CD4-positive, alpha-beta T cell (primary cell): ENCODE results near the gene NEUROG3. TPM values are rescaled to one million over a fixed set of nuclear protein-coding genes. Genes with fewer than 3 reads are reported as not detected.

Experiments used
- ATAC-seq: fragments of 200-7000 bp; cut with Tn5 transposase; one replicate; pipeline ENCODE4 v1.10.0; 2022; ENCODE audit warnings: mild to moderate bottlenecking; ENCODE audit not compliant: poor library complexity
- CTCF ChIA-PET: fragments of 350-600 bp; sonication (Branson Sonifier 250); formaldehyde crosslinking; loops from one replicate; lab custom pipeline; 2021; ENCODE audit warnings: antibody characterized with exemption, inconsistent platforms; lab: Charles Lee
- POLR2A ChIA-PET: fragments of 350-600 bp; sonication (Branson Sonifier 250); formaldehyde crosslinking; loops from one replicate; lab custom pipeline; 2021; ENCODE audit warnings: antibody characterized with exemption, inconsistent platforms; lab: Charles Lee
- DNase-seq, 14 experiments: peaks; one replicate each; pipeline ENCODE4 v3.0.0-alpha.2; 2013 to 2020; ENCODE audit warnings: mixed read lengths in 2 of 14
- H3K27ac ChIP-seq, 2 donors: one replicate each; pipeline versions ENCODE4 v1.5.1 to v1.7.0; 2013; ENCODE audit warnings: low read length in 2 of 2, low read depth in 1 of 2, mild to moderate bottlenecking in 1 of 2
- H3K27me3 ChIP-seq, 2 experiments: 1 replicate in 1 of 2; 2 replicates in 1 of 2; pipeline versions ENCODE4 v1.6.1 to v1.7.0; 2013; ENCODE audit warnings: low read length in 2 of 2, control low read depth in 1 of 2, mild to moderate bottlenecking in 1 of 2, moderate library complexity in 1 of 2; ENCODE audit not compliant: insufficient read depth in 2 of 2, control insufficient read depth in 1 of 2
- H3K36me3 ChIP-seq: one replicate; pipeline ENCODE4 v1.6.1; 2013; ENCODE audit warnings: low read length, control low read depth; ENCODE audit not compliant: insufficient read depth
- H3K4me1 ChIP-seq: one replicate; pipeline ENCODE4 v1.6.1; 2013; ENCODE audit warnings: low read length, control low read depth; ENCODE audit not compliant: insufficient read depth
- H3K4me3 ChIP-seq: one replicate; pipeline ENCODE4 v1.5.1; 2013; ENCODE audit warnings: mild to moderate bottlenecking, low read length, moderate library complexity
- H3K9me3 ChIP-seq, 2 experiments: 1 replicate in 1 of 2; 2 replicates in 1 of 2; pipeline versions ENCODE4 v1.6.1 to v1.7.0; 2013; ENCODE audit warnings: low read length in 2 of 2, mild to moderate bottlenecking in 2 of 2, control low read depth in 1 of 2, moderate library complexity in 1 of 2; ENCODE audit not compliant: control insufficient read depth in 1 of 2, insufficient read depth in 1 of 2
- H3K27ac Mint-ChIP-seq: one replicate; pipeline ENCODE4 v1.8.0; 2020; ENCODE audit warnings: mixed read lengths
- H3K27me3 Mint-ChIP-seq: one replicate; pipeline ENCODE4 v1.8.0; 2021; ENCODE audit warnings: mixed read lengths
- H3K36me3 Mint-ChIP-seq: one replicate; pipeline ENCODE4 v1.8.0; 2021; ENCODE audit warnings: low read depth, mixed read lengths
- H3K4me1 Mint-ChIP-seq: one replicate; pipeline ENCODE4 v1.8.0; 2021; ENCODE audit warnings: low read depth, mixed read lengths
- H3K4me3 Mint-ChIP-seq: one replicate; pipeline ENCODE4 v1.8.0; 2020; ENCODE audit warnings: mild to moderate bottlenecking, mixed read lengths
- H3K9me3 Mint-ChIP-seq: one replicate; pipeline ENCODE4 v1.8.0; 2020; ENCODE audit warnings: mixed read lengths
- CTCF ChIP-seq: fragments of 200-600 bp; IDR thresholded peaks from one replicate; pipeline ENCODE4 v1.8.0; 2022; ENCODE audit warnings: antibody characterized with exemption, mild to moderate bottlenecking
- intact Hi-C, 2 experiments: fragments of 100-400 bp; cut with DNase I in 1 of 2; cut with micrococcal nuclease in 1 of 2; formaldehyde crosslinking; loops; one replicate each; pipeline versions ENCODE4 v1.15.1 to v1.9.0; 2023 to 2025; cut with DNase I, micrococcal nuclease
- total RNA-seq, 174 experiments: library from RNA in 2 of 174; stranded (reverse) in 2 of 174; gene quantifications; one replicate each; pipeline ENCODE4 v1.2.3 and lab custom pipeline; 2021 to 2026

NEUROG3 gene
- total RNA-seq, 2 experiments from 2014 or later, result not detected

GRCh38 chr10:69568472-69569395, 4.5 kb downstream of the NEUROG3 start:
- H3K4me3 Mint-ChIP-seq, result no peak overlapping the region

GRCh38 chr10:69567920-69568319, 5.3 kb downstream of the NEUROG3 start:
- peaks cover 66 to 77% of the 10 kb centered on the region in 2 experiments for H3K27me3 ChIP-seq
- H3K4me3 ChIP-seq, result no peak overlapping the region
- intact Hi-C loops, result loop anchor here in 1 of 2 experiments (10.0 kb wide), 1 partner anchor 67 kb away; the partner anchor contains the start of gene FAM241B
- CTCF ChIA-PET, result no interaction called here
- Mint-ChIP-seq H3K36me3 (no peaks in the 10 kb centered on the region), H3K4me3 (no peak overlapping the region), H3K27ac (no peak overlapping the region), H3K4me1 (peaks cover 18% of the 10 kb centered on the region), H3K9me3 (peaks cover 4% of the 10 kb centered on the region), H3K27me3 (peaks cover 88% of the 10 kb centered on the region)
- no peak for ATAC-seq
- POLR2A ChIA-PET, result no interaction called here
- TF ChIP-seq CTCF, result no peak
- peaks cover 0 to 33% of the 10 kb centered on the region in 2 experiments for H3K9me3 ChIP-seq
- no peaks in the 10 kb centered on the region for H3K36me3 ChIP-seq
- DNase-seq, result peak in 4 of 14 experiments; percentile 9 to 41 (median 16)
- H3K27ac ChIP-seq, result no peak overlapping the region
- H3K4me1 ChIP-seq, result peaks cover 20% of the 10 kb centered on the region

More at GRCh38 chr10:69568472-69569395, 4.5 kb downstream of the NEUROG3 start:
- Mint-ChIP-seq H3K27ac (no peak overlapping the region), H3K27me3 (peaks cover 90% of the 10 kb centered on the region), H3K9me3 (peaks cover 4% of the 10 kb centered on the region), H3K36me3 (no peaks in the 10 kb centered on the region), H3K4me1 (peaks cover 23% of the 10 kb centered on the region)
- H3K27ac ChIP-seq, result no peak overlapping the region
- CTCF ChIA-PET, result no interaction called here
- peaks cover 0 to 36% of the 10 kb centered on the region in 2 experiments for H3K9me3 ChIP-seq
- no peak for TF ChIP-seq CTCF
- no peak for ATAC-seq
- POLR2A ChIA-PET, result no interaction called here
- intact Hi-C loops, result loop anchor here in 1 of 2 experiments (10.0 kb wide), 1 partner anchor 66 kb away; the partner anchor contains the start of gene FAM241B
- no peak for DNase-seq
- no peak overlapping the region for H3K4me3 ChIP-seq
- peaks cover 73 to 85% of the 10 kb centered on the region in 2 experiments for H3K27me3 ChIP-seq
- H3K36me3 ChIP-seq, result no peaks in the 10 kb centered on the region
- peaks cover 28% of the 10 kb centered on the region for H3K4me1 ChIP-seq

GRCh38 chr10:69562731-69563254, 10.4 kb downstream of the NEUROG3 start:
- no peak overlapping the region for H3K27ac ChIP-seq
- peaks cover 42% of the 10 kb centered on the region for H3K27me3 Mint-ChIP-seq
- H3K9me3 ChIP-seq, result peaks cover 0 to 1% of the 10 kb centered on the region in 2 experiments
- no peaks in the 10 kb centered on the region for H3K36me3 Mint-ChIP-seq
- H3K4me1 ChIP-seq, result peaks cover 16% of the 10 kb centered on the region
- no peak for TF ChIP-seq CTCF
- ATAC-seq, result no peak
- peaks cover 17% of the 10 kb centered on the region for H3K4me1 Mint-ChIP-seq
- CTCF ChIA-PET, result no interaction called here
- H3K27ac Mint-ChIP-seq, result no peak overlapping the region
- POLR2A ChIA-PET, result no interaction called here
- peaks cover 4% of the 10 kb centered on the region for H3K9me3 Mint-ChIP-seq
- DNase-seq, result no peak
- intact Hi-C loops, result loop anchor here in 1 of 2 experiments (10.0 kb wide), 1 partner anchor 72 kb away; the partner anchor contains the start of gene FAM241B
- no peak overlapping the region for H3K4me3 Mint-ChIP-seq
- H3K4me3 ChIP-seq, result no peak overlapping the region
- peaks cover 18 to 26% of the 10 kb centered on the region in 2 experiments for H3K27me3 ChIP-seq
- no peaks in the 10 kb centered on the region for H3K36me3 ChIP-seq
